Measurements from ENCODE around the gene RRBP1.

Gene RRBP1

GRCh38 chr20:17612992-17613327 lies 69.1 kb downstream of the RRBP1 start:
- TF ChIP-seq EZH2 (IDR thresholded peaks at IDR 0.05; ENCODE audit: borderline replicate concordance, low read length) (no peak), CTCF (IDR thresholded peaks at IDR 0.05; ENCODE audit: low read length) (no peak)
- Histone ChIP-seq H3K9me3 (ENCODE audit: low read length) (no peaks in the 10 kb centered on the region), H3K4me1 (ENCODE audit: insufficient read depth, low read length, severe bottlenecking) (no peaks in the 10 kb centered on the region), H4K20me1 (ENCODE audit: insufficient read depth, low read length) (no peaks in the 10 kb centered on the region), H3K79me2 (ENCODE audit: insufficient read depth, low read length) (no peaks in the 10 kb centered on the region), H3K4me3 (ENCODE audit: low read depth, low read length, poor library complexity, severe bottlenecking) (no peak overlapping the region), H3K36me3 (ENCODE audit: insufficient read depth, low read length) (peaks cover 3% of the 10 kb centered on the region; the same call in 1 of the 2 replicates), H3K9me2 (ENCODE audit: low read depth, low read length) (no peaks in the 10 kb centered on the region), H3K27me3 (ENCODE audit: insufficient read depth, low read length) (no peaks in the 10 kb centered on the region), H3K9ac (ENCODE audit: low read length) (no peak overlapping the region), H3K27ac (ENCODE audit: low read depth, low read length, poor library complexity, severe bottlenecking) (no peak overlapping the region), H3F3A (ENCODE audit: insufficient read depth, low read length) (no peaks in the 10 kb centered on the region), H2AFZ (ENCODE audit: low read length) (no peak overlapping the region), H3K4me2 (ENCODE audit: low read length) (no peak overlapping the region)

GRCh38 chr20:17612287-17612991 lies 69.6 kb downstream of the RRBP1 start:
- Histone ChIP-seq H3K27me3 (ENCODE audit: insufficient read depth, low read length) (no peaks in the 10 kb centered on the region), H3K4me3 (ENCODE audit: low read depth, low read length, poor library complexity, severe bottlenecking) (no peak overlapping the region), H3K4me1 (ENCODE audit: insufficient read depth, low read length, severe bottlenecking) (no peaks in the 10 kb centered on the region), H3K9me3 (ENCODE audit: low read length) (no peaks in the 10 kb centered on the region), H3K9me2 (ENCODE audit: low read depth, low read length) (no peaks in the 10 kb centered on the region), H3K36me3 (ENCODE audit: insufficient read depth, low read length) (0 out of 2 replicates have a peak, but pooled peaks cover 4% of the 10 kb centered on the region), H3K27ac (ENCODE audit: low read depth, low read length, poor library complexity, severe bottlenecking) (no peak overlapping the region), H2AFZ (ENCODE audit: low read length) (no peak overlapping the region), H3K4me2 (ENCODE audit: low read length) (no peak overlapping the region), H3F3A (ENCODE audit: insufficient read depth, low read length) (no peaks in the 10 kb centered on the region), H3K9ac (ENCODE audit: low read length) (no peak overlapping the region), H3K79me2 (ENCODE audit: insufficient read depth, low read length) (no peaks in the 10 kb centered on the region), H4K20me1 (ENCODE audit: insufficient read depth, low read length) (no peaks in the 10 kb centered on the region)
- TF ChIP-seq CTCF (IDR thresholded peaks at IDR 0.05; ENCODE audit: low read length) (no peak), EZH2 (IDR thresholded peaks at IDR 0.05; ENCODE audit: borderline replicate concordance, low read length) (no peak)

- Histone ChIP-seq H3K9me2 (ENCODE audit: low read depth, low read length) (no peaks in the 10 kb centered on the region), H3K4me2 (ENCODE audit: low read length) (no peak overlapping the region), H3K79me2 (ENCODE audit: insufficient read depth, low read length) (no peaks in the 10 kb centered on the region), H3K27me3 (ENCODE audit: insufficient read depth, low read length) (no peaks in the 10 kb centered on the region), H4K20me1 (ENCODE audit: insufficient read depth, low read length) (no peaks in the 10 kb centered on the region), H3K4me3 (ENCODE audit: low read depth, low read length, poor library complexity, severe bottlenecking) (no peak overlapping the region), H3K4me1 (ENCODE audit: insufficient read depth, low read length, severe bottlenecking) (no peaks in the 10 kb centered on the region), H2AFZ (ENCODE audit: low read length) (no peak overlapping the region), H3F3A (ENCODE audit: insufficient read depth, low read length) (no peaks in the 10 kb centered on the region), H3K9ac (ENCODE audit: low read length) (no peak overlapping the region), H3K9me3 (ENCODE audit: low read length) (no peaks in the 10 kb centered on the region), H3K27ac (ENCODE audit: low read depth, low read length, poor library complexity, severe bottlenecking) (no peak overlapping the region), H3K36me3 (ENCODE audit: insufficient read depth, low read length) (0 out of 2 replicates have a peak, but pooled peaks cover 5% of the 10 kb centered on the region)
- no peak for TF ChIP-seq EZH2 (IDR thresholded peaks at IDR 0.05; ENCODE audit: borderline replicate concordance, low read length)
- TF ChIP-seq CTCF (IDR thresholded peaks at IDR 0.05; ENCODE audit: low read length): peak; percentile 28; the same call in 1 of the 2 replicates
Measured at GRCh38 chr20:17611540-17612286, 70.3 kb downstream of the RRBP1 start.

All from OCI-LY1 (cell line).